ENCODE data around the gene HSD3B7. TPM values are rescaled to one million over a fixed set of nuclear protein-coding genes. Genes with fewer than 3 reads are reported as not detected.

HSD3B7 gene
- total RNA-seq, 2 donors from 2014 or later, result 16.4 to 26.8 TPM

GRCh38 chr16:31020536-31020935, 35.5 kb downstream of the HSD3B7 start:
- H3K4me1 ChIP-seq (ENCODE audit: control insufficient read depth in 1 of 2, low read depth in 2 of 2), result no peaks in the 10 kb centered on the region
- no peaks in the 10 kb centered on the region for H3K27me3 ChIP-seq (replicated peaks; ENCODE audit: insufficient read depth)
- H3K36me3 ChIP-seq, result no peaks in the 10 kb centered on the region
- ATAC-seq (ENCODE audit: insufficient number of reproducible peaks, low FRiP score, low read depth), result no peak
- no peak overlapping the region for H3K27ac ChIP-seq
- DNase-seq (ENCODE audit: low spot score), result no peak
- no peaks in the 10 kb centered on the region for H3K9me3 ChIP-seq
- no peak for TF ChIP-seq CTCF (IDR thresholded peaks at IDR 0.05)
- no peak overlapping the region for H3K4me3 ChIP-seq

- Histone ChIP-seq H3K27me3 (replicated peaks; ENCODE audit: insufficient read depth) (no peaks in the 10 kb centered on the region), H3K27ac (no peak overlapping the region), H3K36me3 (no peaks in the 10 kb centered on the region), H3K4me1 (ENCODE audit: control insufficient read depth in 1 of 2, low read depth in 2 of 2) (no peaks in the 10 kb centered on the region), H3K4me3 (no peak overlapping the region), H3K9me3 (no peaks in the 10 kb centered on the region)
- TF ChIP-seq CTCF (IDR thresholded peaks at IDR 0.05), result no peak
- no peak for ATAC-seq (ENCODE audit: insufficient number of reproducible peaks, low FRiP score, low read depth)
- DNase-seq (ENCODE audit: low spot score), result no peak
Measured at GRCh38 chr16:31022544-31023251, 37.7 kb downstream of the HSD3B7 start.

- Histone ChIP-seq H3K4me3 (no peak overlapping the region), H3K36me3 (no peaks in the 10 kb centered on the region), H3K27ac (no peak overlapping the region), H3K27me3 (replicated peaks; ENCODE audit: insufficient read depth) (no peaks in the 10 kb centered on the region), H3K4me1 (ENCODE audit: control insufficient read depth in 1 of 2, low read depth in 2 of 2) (no peaks in the 10 kb centered on the region), H3K9me3 (no peaks in the 10 kb centered on the region)
- no peak for ATAC-seq (ENCODE audit: insufficient number of reproducible peaks, low FRiP score, low read depth)
- DNase-seq (ENCODE audit: low spot score), result no peak
- no peak for TF ChIP-seq CTCF (IDR thresholded peaks at IDR 0.05)
Measured at GRCh38 chr16:31023252-31023602, 38.2 kb downstream of the HSD3B7 start.

GRCh38 chr16:31023627-31024226, 38.7 kb downstream of the HSD3B7 start:
- Histone ChIP-seq H3K4me1 (ENCODE audit: control insufficient read depth in 1 of 2, low read depth in 2 of 2) (no peaks in the 10 kb centered on the region), H3K27ac (no peak overlapping the region), H3K4me3 (no peak overlapping the region), H3K27me3 (replicated peaks; ENCODE audit: insufficient read depth) (no peaks in the 10 kb centered on the region), H3K36me3 (no peaks in the 10 kb centered on the region), H3K9me3 (no peaks in the 10 kb centered on the region)
- DNase-seq (ENCODE audit: low spot score) (no peak), ATAC-seq (ENCODE audit: insufficient number of reproducible peaks, low FRiP score, low read depth) (no peak)
- TF ChIP-seq CTCF (IDR thresholded peaks at IDR 0.05), result no peak

GRCh38 chr16:31025339-31025738, 40.3 kb downstream of the HSD3B7 start:
- DNase-seq (ENCODE audit: low spot score) (no peak), ATAC-seq (ENCODE audit: insufficient number of reproducible peaks, low FRiP score, low read depth) (no peak)
- Histone ChIP-seq H3K9me3 (no peaks in the 10 kb centered on the region), H3K27me3 (replicated peaks; ENCODE audit: insufficient read depth) (no peaks in the 10 kb centered on the region), H3K4me3 (no peak overlapping the region), H3K4me1 (ENCODE audit: control insufficient read depth in 1 of 2, low read depth in 2 of 2) (no peaks in the 10 kb centered on the region), H3K36me3 (no peaks in the 10 kb centered on the region), H3K27ac (no peak overlapping the region)
- TF ChIP-seq CTCF (IDR thresholded peaks at IDR 0.05), result no peak

Measured in thoracic aorta (tissue), 2 donors.